ENCODE results near the gene TNS2. TPM values are rescaled to one million over a fixed set of nuclear protein-coding genes. Genes with fewer than 3 reads are reported as not detected.

TNS2 gene
- total RNA-seq, 1 experiment from 2014 or later = 13.1 TPM

DNA sequence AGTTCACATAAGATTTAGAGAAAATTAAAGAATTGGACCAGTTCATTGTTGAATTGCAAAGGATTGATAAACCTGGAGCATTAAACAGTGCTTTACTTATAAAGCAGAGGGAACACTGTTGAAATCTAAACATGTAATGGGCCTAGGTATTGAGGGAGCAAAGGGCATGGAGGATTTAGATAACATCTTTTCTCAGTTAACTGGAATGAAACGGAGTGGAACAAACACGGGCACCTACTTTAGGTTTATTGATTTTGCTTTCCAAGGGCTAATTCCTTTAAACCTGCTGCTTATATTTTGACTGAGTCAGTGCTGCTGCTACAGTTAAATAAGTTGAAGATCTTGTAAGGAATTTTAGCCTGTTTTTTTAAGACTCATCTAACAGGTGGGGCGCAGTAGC is 38.0 kb upstream of the TNS2 start:
- Histone ChIP-seq H3K79me2 (ENCODE audit: low read length) (peaks cover 100% of the 10 kb centered on the region), H3K36me3 (ENCODE audit: low read depth, low read length) (peaks cover 76% of the 10 kb centered on the region), H3K9ac (ENCODE audit: low read length) (no peak overlapping the region), H3K27ac (ENCODE audit: low read length) (no peak overlapping the region), H4K20me1 (ENCODE audit: low read length) (peaks cover 83% of the 10 kb centered on the region), H3K4me2 (ENCODE audit: low read length) (no peak overlapping the region), H3K27me3 (ENCODE audit: low read length) (no peaks in the 10 kb centered on the region), H3K4me1 (ENCODE audit: insufficient read depth, low read length) (peaks cover 30% of the 10 kb centered on the region), H3K4me3 (ENCODE audit: low read length) (no peak overlapping the region), H3K9me2 (replicated peaks; ENCODE audit: low read length) (no peaks in the 10 kb centered on the region), H3K9me3 (ENCODE audit: low read length) (no peaks in the 10 kb centered on the region), H2AFZ (ENCODE audit: low read length) (no peak overlapping the region), H3F3A (ENCODE audit: low read length, unreplicated experiment) (no peaks in the 10 kb centered on the region)
- TF ChIP-seq, protein P1, sequence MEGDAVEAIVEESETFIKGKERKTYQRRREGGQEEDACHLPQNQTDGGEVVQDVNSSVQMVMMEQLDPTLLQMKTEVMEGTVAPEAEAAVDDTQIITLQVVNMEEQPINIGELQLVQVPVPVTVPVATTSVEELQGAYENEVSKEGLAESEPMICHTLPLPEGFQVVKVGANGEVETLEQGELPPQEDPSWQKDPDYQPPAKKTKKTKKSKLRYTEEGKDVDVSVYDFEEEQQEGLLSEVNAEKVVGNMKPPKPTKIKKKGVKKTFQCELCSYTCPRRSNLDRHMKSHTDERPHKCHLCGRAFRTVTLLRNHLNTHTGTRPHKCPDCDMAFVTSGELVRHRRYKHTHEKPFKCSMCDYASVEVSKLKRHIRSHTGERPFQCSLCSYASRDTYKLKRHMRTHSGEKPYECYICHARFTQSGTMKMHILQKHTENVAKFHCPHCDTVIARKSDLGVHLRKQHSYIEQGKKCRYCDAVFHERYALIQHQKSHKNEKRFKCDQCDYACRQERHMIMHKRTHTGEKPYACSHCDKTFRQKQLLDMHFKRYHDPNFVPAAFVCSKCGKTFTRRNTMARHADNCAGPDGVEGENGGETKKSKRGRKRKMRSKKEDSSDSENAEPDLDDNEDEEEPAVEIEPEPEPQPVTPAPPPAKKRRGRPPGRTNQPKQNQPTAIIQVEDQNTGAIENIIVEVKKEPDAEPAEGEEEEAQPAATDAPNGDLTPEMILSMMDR (conservative IDR thresholded peaks at IDR 0.05; ENCODE audit: low read depth, low read length) = no peak
- no peak for TF ChIP-seq EZH2 (IDR thresholded peaks at IDR 0.05; ENCODE audit: low read length, unreplicated experiment)
- no peak for TF ChIP-seq EZH2phosphoT487 (IDR thresholded peaks at IDR 0.05; ENCODE audit: borderline replicate concordance, low read length)
- BruUV-seq (replicated peaks) = no TSS peak
- POLR2A ChIA-PET (ENCODE audit: unreplicated experiment) = no interaction called here
- ATAC-seq (no peak), DNase-seq (no peak)
- CTCF ChIA-PET = no interaction called here
- intact Hi-C loops (cut with micrococcal nuclease) = no loop called here

DNA sequence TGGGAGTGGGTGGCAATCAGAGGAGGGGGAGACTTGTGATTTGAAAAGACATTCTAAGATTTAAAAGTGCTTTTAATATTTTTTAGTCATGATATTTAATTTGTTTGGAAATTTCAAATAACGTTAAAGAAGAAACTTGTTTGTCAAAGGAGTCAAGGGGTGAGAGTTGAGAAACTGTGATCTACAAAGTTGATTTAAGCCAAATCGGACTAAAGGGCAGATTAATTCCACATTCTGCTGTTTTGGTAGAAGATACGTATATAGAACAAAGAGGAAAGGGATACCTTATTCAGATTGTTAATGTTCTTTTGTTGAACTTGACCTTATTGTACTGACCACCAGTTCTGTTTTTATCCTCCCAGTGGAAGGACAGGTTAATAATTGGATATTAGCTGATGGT is 36.9 kb upstream of the TNS2 start:
- no peaks in the 10 kb centered on the region for H3F3A ChIP-seq (ENCODE audit: low read length, unreplicated experiment)
- no peak overlapping the region for H2AFZ ChIP-seq (ENCODE audit: low read length)
- H3K4me1 ChIP-seq (ENCODE audit: insufficient read depth, low read length) = peaks cover 25% of the 10 kb centered on the region
- H3K79me2 ChIP-seq (ENCODE audit: low read length) = peaks cover 100% of the 10 kb centered on the region
- no peak overlapping the region for H3K27ac ChIP-seq (ENCODE audit: low read length)
- H3K9me2 ChIP-seq (replicated peaks; ENCODE audit: low read length) = no peaks in the 10 kb centered on the region
- intact Hi-C loops (cut with micrococcal nuclease) = no loop called here
- H3K4me2 ChIP-seq (ENCODE audit: low read length) = no peak overlapping the region
- no TSS peak for BruUV-seq (replicated peaks)
- no peak overlapping the region for H3K9ac ChIP-seq (ENCODE audit: low read length)
- ChIA-PET POLR2A (ENCODE audit: unreplicated experiment) (no interaction called here), CTCF (no interaction called here)
- peaks cover 80% of the 10 kb centered on the region for H4K20me1 ChIP-seq (ENCODE audit: low read length)
- ATAC-seq (no peak), DNase-seq (no peak)
- peaks cover 81% of the 10 kb centered on the region for H3K36me3 ChIP-seq (ENCODE audit: low read depth, low read length)
- H3K4me3 ChIP-seq (ENCODE audit: low read length) = no peak overlapping the region
- H3K27me3 ChIP-seq (ENCODE audit: low read length) = no peaks in the 10 kb centered on the region
- H3K9me3 ChIP-seq (ENCODE audit: low read length) = no peaks in the 10 kb centered on the region
- TF ChIP-seq, protein P1 (conservative IDR thresholded peaks at IDR 0.05; ENCODE audit: low read depth, low read length) = no peak

DNA sequence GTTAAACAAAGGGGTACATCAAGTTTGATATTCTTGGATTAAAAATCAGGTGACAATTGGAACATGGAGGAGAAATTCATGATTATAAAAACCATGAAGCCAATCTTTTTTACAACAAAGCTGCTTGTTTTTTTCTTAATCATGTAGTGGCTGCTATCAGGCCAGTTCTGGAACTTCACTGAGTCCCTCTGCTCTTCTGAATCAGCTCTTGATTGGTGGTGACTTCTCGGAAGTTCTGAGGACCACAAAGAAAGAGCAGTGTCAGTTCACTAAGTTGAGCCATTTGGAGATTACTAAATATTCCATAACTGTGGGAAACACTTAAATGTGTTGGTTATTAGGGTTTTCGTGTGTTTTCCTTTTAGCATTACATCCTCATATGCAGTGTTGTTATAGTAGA is 35.2 kb upstream of the TNS2 start:
- peaks cover 9% of the 10 kb centered on the region for H3K4me1 ChIP-seq (ENCODE audit: insufficient read depth, low read length)
- CTCF ChIA-PET = no interaction called here
- intact Hi-C loops (cut with micrococcal nuclease) = no loop called here
- no peak for ATAC-seq
- H3K27ac ChIP-seq (ENCODE audit: low read length) = no peak overlapping the region
- peaks cover 77% of the 10 kb centered on the region for H3K36me3 ChIP-seq (ENCODE audit: low read depth, low read length)
- TF ChIP-seq EZH2phosphoT487 (IDR thresholded peaks at IDR 0.05; ENCODE audit: borderline replicate concordance, low read length) = no peak
- no peak for TF ChIP-seq EZH2 (IDR thresholded peaks at IDR 0.05; ENCODE audit: low read length, unreplicated experiment)
- TF ChIP-seq, protein P1 (conservative IDR thresholded peaks at IDR 0.05; ENCODE audit: low read depth, low read length) = no peak
- H3K79me2 ChIP-seq (ENCODE audit: low read length) = peaks cover 88% of the 10 kb centered on the region
- POLR2A ChIA-PET (ENCODE audit: unreplicated experiment) = no interaction called here
- no peak overlapping the region for H2AFZ ChIP-seq (ENCODE audit: low read length)
- DNase-seq = no peak
- H3K9me3 ChIP-seq (ENCODE audit: low read length) = no peaks in the 10 kb centered on the region
- H3K27me3 ChIP-seq (ENCODE audit: low read length) = no peaks in the 10 kb centered on the region
- H3K4me3 ChIP-seq (ENCODE audit: low read length) = no peak overlapping the region
- no peaks in the 10 kb centered on the region for H3K9me2 ChIP-seq (replicated peaks; ENCODE audit: low read length)
- peaks cover 65% of the 10 kb centered on the region for H4K20me1 ChIP-seq (ENCODE audit: low read length)
- BruUV-seq (replicated peaks) = no TSS peak
- no peak overlapping the region for H3K9ac ChIP-seq (ENCODE audit: low read length)
- no peak overlapping the region for H3K4me2 ChIP-seq (ENCODE audit: low read length)
- H3F3A ChIP-seq (ENCODE audit: low read length, unreplicated experiment) = no peaks in the 10 kb centered on the region

All from PC-3 (cell line).